AG09309 (cell line): ENCODE data around the gene REXO4.

Experiments used
- DNase-seq: peaks from one replicate; pipeline ENCODE4 v3.0.0-alpha.2; 2010; ENCODE audit warnings: low read depth
- H3K4me3 ChIP-seq: 2 replicates; pipeline ENCODE4 v1.5.1; 2011; ENCODE audit warnings: mild to moderate bottlenecking, low read depth, low read length, moderate library complexity; ENCODE audit not compliant: control insufficient read depth
- CTCF ChIP-seq: IDR thresholded peaks from 2 replicates; pipeline ENCODE4 v1.5.1; 2011; ENCODE audit warnings: mild to moderate bottlenecking, low read depth, low read length, inconsistent platforms; ENCODE audit not compliant: insufficient read depth, control insufficient read depth; ENCODE audit errors: missing control alignments

Gene REXO4

DNA sequence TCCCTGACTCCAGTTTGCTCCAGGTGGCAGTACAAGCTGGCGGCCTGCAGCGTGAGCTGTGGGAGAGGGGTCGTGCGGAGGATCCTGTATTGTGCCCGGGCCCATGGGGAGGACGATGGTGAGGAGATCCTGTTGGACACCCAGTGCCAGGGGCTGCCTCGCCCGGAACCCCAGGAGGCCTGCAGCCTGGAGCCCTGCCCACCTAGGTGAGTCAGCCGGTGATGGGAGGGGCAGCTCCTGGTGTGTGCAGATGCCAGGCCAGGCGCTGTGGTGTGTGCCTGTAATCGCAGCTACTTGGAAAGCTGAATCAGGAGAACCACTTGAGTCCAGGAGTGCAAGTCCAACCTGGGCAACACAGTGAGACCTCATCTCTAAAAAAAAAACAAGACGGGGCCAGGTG lies 31.9 kb upstream of the REXO4 start:
- no peak overlapping the region for H3K4me3 ChIP-seq
- no peak for TF ChIP-seq CTCF
- DNase-seq = no peak

DNA sequence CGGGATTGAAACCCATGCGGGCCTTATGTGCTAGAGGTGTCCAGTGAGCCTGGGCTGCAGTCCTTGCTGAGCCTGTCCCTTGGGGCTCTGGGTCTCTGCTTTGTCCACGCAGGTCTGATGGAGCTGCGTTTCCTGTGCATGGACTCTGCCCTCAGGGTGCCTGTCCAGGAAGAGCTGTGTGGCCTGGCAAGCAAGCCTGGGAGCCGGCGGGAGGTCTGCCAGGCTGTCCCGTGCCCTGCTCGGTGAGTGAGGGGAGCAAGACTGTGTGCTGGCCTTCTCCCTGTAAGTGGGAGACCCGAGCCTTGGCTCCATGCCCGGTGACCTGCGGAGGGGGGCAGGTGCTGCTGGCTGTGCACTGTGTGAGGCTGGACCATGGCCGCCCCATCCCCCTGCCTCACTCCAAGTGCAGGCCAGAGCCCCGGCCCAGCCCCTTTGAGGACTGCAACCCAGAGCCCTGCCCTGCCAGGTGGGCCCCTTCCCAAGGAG lies 30.7 kb upstream of the REXO4 start:
- no peak for DNase-seq
- no peak overlapping the region for H3K4me3 ChIP-seq
- no peak for TF ChIP-seq CTCF

DNA sequence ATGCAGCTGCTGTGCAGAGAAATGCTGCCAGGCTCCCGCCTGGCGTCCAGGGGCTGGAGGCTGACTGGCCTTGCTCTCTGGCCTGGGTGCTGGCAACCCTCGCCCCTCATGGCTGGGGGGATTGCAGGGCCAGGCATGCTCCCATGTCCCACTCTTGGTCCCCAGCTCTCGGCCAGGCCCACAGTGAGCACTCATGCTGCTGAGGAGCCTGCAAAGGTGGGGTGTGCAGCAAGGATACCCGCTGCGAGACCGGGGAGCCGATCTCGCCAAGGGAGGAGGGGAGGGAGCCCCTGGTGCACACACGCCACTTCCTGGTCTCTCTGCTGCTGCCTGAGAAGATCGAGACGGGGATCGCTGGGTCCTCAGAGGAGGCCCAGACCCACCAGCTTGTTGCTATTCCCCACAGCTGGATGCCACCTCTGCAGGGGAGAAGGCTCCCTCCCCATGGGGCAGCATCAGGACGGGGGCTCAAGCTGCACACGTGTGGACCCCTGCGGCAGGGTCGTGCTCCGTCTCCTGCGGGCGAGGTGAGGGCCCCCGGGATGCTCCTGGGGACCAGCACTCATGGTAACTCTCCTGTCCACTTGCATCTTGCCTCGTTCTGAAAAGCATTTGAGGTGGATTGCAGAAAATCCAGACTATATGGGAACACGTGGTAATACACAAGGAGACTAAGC lies 27.6 kb upstream of the REXO4 start:
- H3K4me3 ChIP-seq = no peak overlapping the region
- TF ChIP-seq CTCF = no peak
- no peak for DNase-seq

GRCh38 chr9:133443982-133444381 lies 26.2 kb upstream of the REXO4 start:
- H3K4me3 ChIP-seq = no peak overlapping the region
- DNase-seq = no peak
- no peak for TF ChIP-seq CTCF

GRCh38 chr9:133443248-133443647 lies 25.4 kb upstream of the REXO4 start:
- DNase-seq = no peak
- H3K4me3 ChIP-seq = no peak overlapping the region
- no peak for TF ChIP-seq CTCF

GRCh38 chr9:133441571-133441970 lies 23.8 kb upstream of the REXO4 start:
- no peak for TF ChIP-seq CTCF
- no peak for DNase-seq
- H3K4me3 ChIP-seq = no peak overlapping the region
